K562 (cell line): ENCODE measurements around the gene RAP1GDS1. TPM values are rescaled to one million over a fixed set of nuclear protein-coding genes. Genes with fewer than 3 reads are reported as not detected.
A peak's percentile ranks its signal among the peaks of the same experiment; 100 is the strongest.

ENCODE experiments used
- BHLHE40 ChIP-seq: IDR thresholded peaks from 2 replicates; pipeline ENCODE4 v1.6.1; 2011; ENCODE audit warnings: low read length, improper control_type of control experiment
- CREB1 ChIP-seq, 2 experiments: sonication (generic) in 1 of 2; formaldehyde crosslinking in 1 of 2; IDR thresholded peaks; 2 replicates each; pipeline versions ENCODE4 v1.6.1 to v1.8.0; 2012 to 2022; ENCODE audit warnings: inconsistent platforms in 1 of 2, mild to moderate bottlenecking in 1 of 2, missing genetic modification reagents in 1 of 2, moderate library complexity in 1 of 2
- ETV1 ChIP-seq: fragments of 450-650 bp; conservative IDR thresholded peaks from 2 replicates; pipeline ENCODE4 v1.6.1; 2016; ENCODE audit warnings: missing genetic modification characterization, control low read depth, low read depth, missing compliant biosample characterization
- GABPB1 ChIP-seq: sonication (generic); formaldehyde crosslinking; IDR thresholded peaks from 2 replicates; pipeline ENCODE4 v1.8.0; 2022; ENCODE audit warnings: mild to moderate bottlenecking, missing genetic modification reagents
- HDAC2 ChIP-seq: fragments of 450-650 bp; IDR thresholded peaks from 2 replicates; pipeline ENCODE4 v1.6.1; 2016; ENCODE audit warnings: mild to moderate bottlenecking
- HLTF ChIP-seq: fragments of 450-650 bp; IDR thresholded peaks from 2 replicates; pipeline ENCODE4 v1.6.1; 2016
- JUN ChIP-seq, 2 experiments: sonication (generic) in 1 of 2; formaldehyde crosslinking in 1 of 2; IDR thresholded peaks; 2 replicates each; pipeline versions ENCODE4 v1.6.1 to v1.8.0; 2012 to 2022; ENCODE audit warnings: borderline replicate concordance in 2 of 2, mild to moderate bottlenecking in 2 of 2, improper control_type of control experiment in 1 of 2, low read depth in 1 of 2, low read length in 1 of 2, missing genetic modification reagents in 1 of 2
- MXI1 ChIP-seq: IDR thresholded peaks from 2 replicates; pipeline ENCODE4 v1.6.1; 2011; ENCODE audit warnings: low read depth, mild to moderate bottlenecking, improper control_type of control experiment, low read length
- RBM22 ChIP-seq: fragments of 200-400 bp; formaldehyde crosslinking; IDR thresholded peaks from 2 replicates; pipeline ENCODE4 v1.6.1; 2018; ENCODE audit warnings: low read length, low read depth; ENCODE audit not compliant: poor library complexity, severe bottlenecking
- SIN3A ChIP-seq, 2 experiments: fragments of 150-350 bp in 1 of 2; IDR thresholded peaks; 2 replicates each; pipeline ENCODE4 v1.6.1; 2011 to 2016; ENCODE audit warnings: borderline replicate concordance in 2 of 2, low read depth in 2 of 2, low read length in 2 of 2, mild to moderate bottlenecking in 2 of 2, moderate library complexity in 2 of 2; ENCODE audit not compliant: control insufficient read depth in 1 of 2
- SRSF1 ChIP-seq: fragments of 200-400 bp; formaldehyde crosslinking; IDR thresholded peaks from 2 replicates; pipeline ENCODE4 v1.6.1; 2017; ENCODE audit warnings: mild to moderate bottlenecking, low read depth, low read length, moderate library complexity
- ZFX ChIP-seq: sonication (generic); formaldehyde crosslinking; IDR thresholded peaks from 2 replicates; pipeline ENCODE4 v1.8.0; 2022; ENCODE audit warnings: mild to moderate bottlenecking, missing genetic modification reagents, moderate library complexity
- ZNF239 ChIP-seq: fragments of 250-450 bp; sonication (Bioruptor Pico); IDR thresholded peaks from 2 replicates; pipeline ENCODE4 v1.4.0; 2020; ENCODE audit warnings: mild to moderate bottlenecking
- polyA plus RNA-seq, 8 experiments: library from polyadenylated mRNA; depleted of rRNA in 4 of 8; stranded (reverse) in 5 of 8; unstranded in 3 of 8; fragments of >200 nt; fragmentation: Nextera tagmentation in 2 of 8; fragmentation: Illumina TruSeq in 1 of 8; extraction: Ambion mirVana in 2 of 8; extraction: Trizol in 1 of 8; gene quantifications; 2 replicates each; pipeline versions ENCODE4 v1.2.1 to v1.2.3, GENCODE V29; 2011 to 2014; ENCODE audit warnings: inconsistent platforms in 1 of 8, missing spikeins in 1 of 8
- total RNA-seq, 7 experiments: library from RNA; depleted of rRNA in 6 of 7; stranded (reverse); fragments of >200 nt in 6 of 7; fragmentation: Illumina TruSeq in 2 of 7; extraction: Trizol in 2 of 7; gene quantifications; 2 replicates each; pipeline versions ENCODE4 v1.2.1 to v1.2.3, GENCODE V29; 2011 to 2021; ENCODE audit warnings: low replicate concordance in 1 of 7
- TF ChIP-seq, protein P1 (sequence below), 3 experiments: fragments of 200-800 bp in 1 of 3; fragments of 250-450 bp in 1 of 3; fragments of 450-650 bp in 1 of 3; sonication (Bioruptor Pico) in 1 of 3; sonication (Bioruptor generic) in 1 of 3; formaldehyde crosslinking in 1 of 3; IDR thresholded peaks; 2 replicates each; pipeline versions ENCODE4 v1.6.1 to v1.8.0; 2016 to 2022; ENCODE audit warnings: mild to moderate bottlenecking in 2 of 3, missing genetic modification characterization in 2 of 3, missing compliant biosample characterization in 1 of 3, moderate library complexity in 1 of 3
- TF ChIP-seq, protein P2 (sequence below): IDR thresholded peaks from 2 replicates; pipeline ENCODE4 v1.6.1; 2016; ENCODE audit warnings: missing genetic modification characterization, missing compliant biosample characterization
- TF ChIP-seq, protein P3 (sequence below): fragments of 450-650 bp; IDR thresholded peaks from 2 replicates; pipeline ENCODE4 v1.7.1; 2018; ENCODE audit warnings: mild to moderate bottlenecking, low read depth; ENCODE audit not compliant: partially characterized antibody

Gene RAP1GDS1
- total and polyA plus RNA-seq, 9 of the 15 experiments (the other 6 are each of a cell fraction or from before 2014, with no cell fraction given), result 27.2 to 55.6 (median 31.5) TPM

DNA sequence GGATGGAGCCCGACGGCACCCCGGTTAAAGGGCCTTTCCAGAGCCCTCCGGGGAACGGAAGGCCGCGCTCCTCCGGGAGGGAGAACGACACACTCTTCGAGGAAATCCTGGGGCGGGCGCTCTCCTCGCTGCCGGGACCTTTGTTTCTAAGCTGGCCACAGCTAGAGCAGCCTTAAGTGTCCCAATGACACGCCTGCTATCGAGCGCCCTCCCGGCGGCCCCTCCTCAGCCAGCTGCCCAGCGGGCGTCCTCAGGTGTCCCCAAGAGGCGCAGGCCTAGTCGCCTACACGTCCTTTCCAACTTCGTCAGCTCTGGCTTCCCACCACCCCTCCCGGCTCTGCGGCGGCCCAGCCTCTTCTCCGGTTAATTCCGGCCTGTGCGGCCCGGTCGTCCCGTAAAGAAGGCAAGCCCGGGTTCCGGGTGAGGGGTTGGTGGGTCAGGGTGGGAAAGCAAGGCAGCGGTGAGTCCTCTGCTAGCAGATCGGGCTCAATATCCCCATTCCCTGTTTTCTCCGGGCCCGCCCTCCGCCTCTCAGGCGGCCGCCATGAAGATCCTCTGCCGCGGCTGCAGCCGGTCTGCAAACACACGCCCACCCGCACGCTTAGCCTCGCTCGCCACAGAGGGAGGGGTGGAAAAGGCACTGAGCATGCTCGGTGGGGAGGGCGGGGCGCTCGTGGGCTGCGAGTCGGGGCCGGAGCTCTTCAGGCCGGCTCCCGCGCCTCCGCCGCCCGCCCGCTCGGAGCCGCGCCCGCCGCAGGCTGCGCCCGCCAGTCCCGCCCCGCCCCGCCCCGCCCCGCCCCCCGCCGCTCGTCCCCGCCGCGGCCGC, at the start of gene RAP1GDS1 (continued):
- TF ChIP-seq, protein P1, sequence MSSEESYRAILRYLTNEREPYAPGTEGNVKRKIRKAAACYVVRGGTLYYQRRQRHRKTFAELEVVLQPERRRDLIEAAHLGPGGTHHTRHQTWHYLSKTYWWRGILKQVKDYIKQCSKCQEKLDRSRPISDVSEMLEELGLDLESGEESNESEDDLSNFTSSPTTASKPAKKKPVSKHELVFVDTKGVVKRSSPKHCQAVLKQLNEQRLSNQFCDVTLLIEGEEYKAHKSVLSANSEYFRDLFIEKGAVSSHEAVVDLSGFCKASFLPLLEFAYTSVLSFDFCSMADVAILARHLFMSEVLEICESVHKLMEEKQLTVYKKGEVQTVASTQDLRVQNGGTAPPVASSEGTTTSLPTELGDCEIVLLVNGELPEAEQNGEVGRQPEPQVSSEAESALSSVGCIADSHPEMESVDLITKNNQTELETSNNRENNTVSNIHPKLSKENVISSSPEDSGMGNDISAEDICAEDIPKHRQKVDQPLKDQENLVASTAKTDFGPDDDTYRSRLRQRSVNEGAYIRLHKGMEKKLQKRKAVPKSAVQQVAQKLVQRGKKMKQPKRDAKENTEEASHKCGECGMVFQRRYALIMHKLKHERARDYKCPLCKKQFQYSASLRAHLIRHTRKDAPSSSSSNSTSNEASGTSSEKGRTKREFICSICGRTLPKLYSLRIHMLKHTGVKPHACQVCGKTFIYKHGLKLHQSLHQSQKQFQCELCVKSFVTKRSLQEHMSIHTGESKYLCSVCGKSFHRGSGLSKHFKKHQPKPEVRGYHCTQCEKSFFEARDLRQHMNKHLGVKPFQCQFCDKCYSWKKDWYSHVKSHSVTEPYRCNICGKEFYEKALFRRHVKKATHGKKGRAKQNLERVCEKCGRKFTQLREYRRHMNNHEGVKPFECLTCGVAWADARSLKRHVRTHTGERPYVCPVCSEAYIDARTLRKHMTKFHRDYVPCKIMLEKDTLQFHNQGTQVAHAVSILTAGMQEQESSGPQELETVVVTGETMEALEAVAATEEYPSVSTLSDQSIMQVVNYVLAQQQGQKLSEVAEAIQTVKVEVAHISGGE (CRISPR knock-in tag; IDR thresholded peaks at IDR 0.05), result peak in 1 of 3 experiments; percentile 75; a peak in 2 of 6 replicates
- TF ChIP-seq CREB1 (IDR thresholded peaks at IDR 0.05) (no peak), CREB1 (CRISPR knock-in tag; IDR thresholded peaks at IDR 0.05) (peak; percentile 37; the same call in 1 of the 2 replicates), SIN3A (IDR thresholded peaks at IDR 0.05; ENCODE audit: borderline replicate concordance in 2 of 2, control insufficient read depth in 1 of 2, low read depth in 2 of 2, low read length in 2 of 2) (peak in 1 of 2 experiments; percentile 20; a peak in 1 of 4 replicates), BHLHE40 (peak; percentile 87), RBM22 (peak; percentile 49), ETV1 (peak; percentile 20; the same call in 1 of the 2 replicates), ZFX (peak; percentile 99), ZNF239 (CRISPR knock-in tag) (peak; percentile 67), HLTF (0 out of 2 replicates have a peak, but pooled peaks have one; percentile 69), JUN (IDR thresholded peaks at IDR 0.05; ENCODE audit: borderline replicate concordance, low read depth, low read length) (peak; percentile 4; the same call in 1 of the 2 replicates), JUN (CRISPR knock-in tag; IDR thresholded peaks at IDR 0.05; ENCODE audit: borderline replicate concordance) (no peak), MXI1 (peak; percentile 60; the same call in 1 of the 2 replicates), HDAC2 (0 out of 2 replicates have a peak, but pooled peaks have one; percentile 14), SRSF1 (no peak), GABPB1 (peak; percentile 58; the same call in 1 of the 2 replicates)
- TF ChIP-seq, protein P2, sequence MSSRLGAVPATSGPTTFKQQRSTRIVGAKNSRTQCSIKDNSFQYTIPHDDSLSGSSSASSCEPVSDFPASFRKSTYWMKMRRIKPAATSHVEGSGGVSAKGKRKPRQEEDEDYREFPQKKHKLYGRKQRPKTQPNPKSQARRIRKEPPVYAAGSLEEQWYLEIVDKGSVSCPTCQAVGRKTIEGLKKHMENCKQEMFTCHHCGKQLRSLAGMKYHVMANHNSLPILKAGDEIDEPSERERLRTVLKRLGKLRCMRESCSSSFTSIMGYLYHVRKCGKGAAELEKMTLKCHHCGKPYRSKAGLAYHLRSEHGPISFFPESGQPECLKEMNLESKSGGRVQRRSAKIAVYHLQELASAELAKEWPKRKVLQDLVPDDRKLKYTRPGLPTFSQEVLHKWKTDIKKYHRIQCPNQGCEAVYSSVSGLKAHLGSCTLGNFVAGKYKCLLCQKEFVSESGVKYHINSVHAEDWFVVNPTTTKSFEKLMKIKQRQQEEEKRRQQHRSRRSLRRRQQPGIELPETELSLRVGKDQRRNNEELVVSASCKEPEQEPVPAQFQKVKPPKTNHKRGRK, result no peak
- TF ChIP-seq, protein P3, sequence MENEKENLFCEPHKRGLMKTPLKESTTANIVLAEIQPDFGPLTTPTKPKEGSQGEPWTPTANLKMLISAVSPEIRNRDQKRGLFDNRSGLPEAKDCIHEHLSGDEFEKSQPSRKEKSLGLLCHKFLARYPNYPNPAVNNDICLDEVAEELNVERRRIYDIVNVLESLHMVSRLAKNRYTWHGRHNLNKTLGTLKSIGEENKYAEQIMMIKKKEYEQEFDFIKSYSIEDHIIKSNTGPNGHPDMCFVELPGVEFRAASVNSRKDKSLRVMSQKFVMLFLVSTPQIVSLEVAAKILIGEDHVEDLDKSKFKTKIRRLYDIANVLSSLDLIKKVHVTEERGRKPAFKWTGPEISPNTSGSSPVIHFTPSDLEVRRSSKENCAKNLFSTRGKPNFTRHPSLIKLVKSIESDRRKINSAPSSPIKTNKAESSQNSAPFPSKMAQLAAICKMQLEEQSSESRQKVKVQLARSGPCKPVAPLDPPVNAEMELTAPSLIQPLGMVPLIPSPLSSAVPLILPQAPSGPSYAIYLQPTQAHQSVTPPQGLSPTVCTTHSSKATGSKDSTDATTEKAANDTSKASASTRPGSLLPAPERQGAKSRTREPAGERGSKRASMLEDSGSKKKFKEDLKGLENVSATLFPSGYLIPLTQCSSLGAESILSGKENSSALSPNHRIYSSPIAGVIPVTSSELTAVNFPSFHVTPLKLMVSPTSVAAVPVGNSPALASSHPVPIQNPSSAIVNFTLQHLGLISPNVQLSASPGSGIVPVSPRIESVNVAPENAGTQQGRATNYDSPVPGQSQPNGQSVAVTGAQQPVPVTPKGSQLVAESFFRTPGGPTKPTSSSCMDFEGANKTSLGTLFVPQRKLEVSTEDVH, result peak; percentile 18
